LNCAP (cell line): ENCODE results near the gene MYT1.

Experiments
- TF ChIP-seq, protein P1 (sequence below): fragments of 450-650 bp; IDR thresholded peaks from 2 replicates; pipeline ENCODE4 v1.5.1; 2017; ENCODE audit warnings: mild to moderate bottlenecking

Gene MYT1

GRCh38 chr20:64228751-64229506 is 64.7 kb downstream of the MYT1 start:
- TF ChIP-seq, protein P1, sequence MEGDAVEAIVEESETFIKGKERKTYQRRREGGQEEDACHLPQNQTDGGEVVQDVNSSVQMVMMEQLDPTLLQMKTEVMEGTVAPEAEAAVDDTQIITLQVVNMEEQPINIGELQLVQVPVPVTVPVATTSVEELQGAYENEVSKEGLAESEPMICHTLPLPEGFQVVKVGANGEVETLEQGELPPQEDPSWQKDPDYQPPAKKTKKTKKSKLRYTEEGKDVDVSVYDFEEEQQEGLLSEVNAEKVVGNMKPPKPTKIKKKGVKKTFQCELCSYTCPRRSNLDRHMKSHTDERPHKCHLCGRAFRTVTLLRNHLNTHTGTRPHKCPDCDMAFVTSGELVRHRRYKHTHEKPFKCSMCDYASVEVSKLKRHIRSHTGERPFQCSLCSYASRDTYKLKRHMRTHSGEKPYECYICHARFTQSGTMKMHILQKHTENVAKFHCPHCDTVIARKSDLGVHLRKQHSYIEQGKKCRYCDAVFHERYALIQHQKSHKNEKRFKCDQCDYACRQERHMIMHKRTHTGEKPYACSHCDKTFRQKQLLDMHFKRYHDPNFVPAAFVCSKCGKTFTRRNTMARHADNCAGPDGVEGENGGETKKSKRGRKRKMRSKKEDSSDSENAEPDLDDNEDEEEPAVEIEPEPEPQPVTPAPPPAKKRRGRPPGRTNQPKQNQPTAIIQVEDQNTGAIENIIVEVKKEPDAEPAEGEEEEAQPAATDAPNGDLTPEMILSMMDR: no peak

DNA sequence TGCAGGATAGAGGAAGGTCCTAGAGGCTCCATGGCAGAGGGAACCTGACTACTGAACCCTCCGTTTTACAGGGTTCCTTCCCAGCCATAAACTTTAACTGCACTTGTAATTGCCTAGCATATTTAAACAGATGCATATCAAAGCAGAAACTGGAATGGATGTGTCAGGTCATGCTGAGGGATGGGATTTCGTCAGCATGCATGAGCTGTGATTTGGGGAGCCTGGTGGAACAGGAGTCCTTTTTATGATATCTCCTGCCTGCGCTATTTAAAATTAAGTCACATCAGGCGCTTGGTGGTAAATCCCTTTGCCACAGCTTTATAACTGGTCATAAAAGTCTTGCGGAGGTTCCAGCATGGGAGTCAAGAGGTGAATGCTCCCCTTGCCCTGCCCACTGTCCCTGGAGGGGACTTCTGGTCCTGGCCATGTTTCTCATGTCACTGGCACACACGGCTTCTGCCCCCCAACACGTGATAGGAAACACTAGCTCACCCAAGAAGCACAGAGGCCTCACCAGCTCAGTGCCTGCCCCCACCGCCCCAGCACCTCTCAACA is 65.3 kb downstream of the MYT1 start:
- TF ChIP-seq, protein P1: no peak

DNA sequence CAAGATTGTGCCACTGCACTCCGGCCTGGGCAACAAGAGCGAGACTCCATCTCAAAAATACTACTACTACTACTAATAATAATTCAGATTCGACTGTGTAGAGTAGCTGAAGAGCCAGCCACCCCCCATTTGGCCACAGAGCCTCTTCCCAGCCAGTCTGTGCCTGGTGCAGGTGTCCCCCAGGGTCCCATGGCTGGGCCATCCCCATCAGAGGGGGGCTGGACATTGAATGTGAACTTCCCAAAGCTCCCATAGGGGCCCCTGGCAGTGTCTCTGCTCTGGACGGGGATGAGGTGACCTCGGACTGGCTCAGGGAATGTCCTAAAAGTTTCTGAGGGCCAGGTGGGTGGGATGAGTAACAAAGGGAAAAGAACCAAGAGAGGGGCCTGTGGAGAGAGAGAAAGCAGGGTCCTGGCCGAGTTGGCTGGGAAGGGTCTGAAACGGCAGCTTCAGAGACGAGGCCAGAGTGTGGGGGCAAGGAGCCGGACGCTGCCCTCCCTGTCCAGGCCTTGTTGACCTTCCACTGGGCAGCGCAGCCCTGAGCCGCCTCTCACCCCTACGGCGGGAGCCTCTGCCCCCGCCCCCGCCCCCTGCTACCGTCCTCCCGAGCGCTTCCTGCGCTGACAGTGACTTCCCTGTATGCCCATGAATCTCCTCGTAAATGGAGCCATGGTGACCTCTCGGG is 66.4 kb downstream of the MYT1 start:
- TF ChIP-seq, protein P1: no peak

DNA sequence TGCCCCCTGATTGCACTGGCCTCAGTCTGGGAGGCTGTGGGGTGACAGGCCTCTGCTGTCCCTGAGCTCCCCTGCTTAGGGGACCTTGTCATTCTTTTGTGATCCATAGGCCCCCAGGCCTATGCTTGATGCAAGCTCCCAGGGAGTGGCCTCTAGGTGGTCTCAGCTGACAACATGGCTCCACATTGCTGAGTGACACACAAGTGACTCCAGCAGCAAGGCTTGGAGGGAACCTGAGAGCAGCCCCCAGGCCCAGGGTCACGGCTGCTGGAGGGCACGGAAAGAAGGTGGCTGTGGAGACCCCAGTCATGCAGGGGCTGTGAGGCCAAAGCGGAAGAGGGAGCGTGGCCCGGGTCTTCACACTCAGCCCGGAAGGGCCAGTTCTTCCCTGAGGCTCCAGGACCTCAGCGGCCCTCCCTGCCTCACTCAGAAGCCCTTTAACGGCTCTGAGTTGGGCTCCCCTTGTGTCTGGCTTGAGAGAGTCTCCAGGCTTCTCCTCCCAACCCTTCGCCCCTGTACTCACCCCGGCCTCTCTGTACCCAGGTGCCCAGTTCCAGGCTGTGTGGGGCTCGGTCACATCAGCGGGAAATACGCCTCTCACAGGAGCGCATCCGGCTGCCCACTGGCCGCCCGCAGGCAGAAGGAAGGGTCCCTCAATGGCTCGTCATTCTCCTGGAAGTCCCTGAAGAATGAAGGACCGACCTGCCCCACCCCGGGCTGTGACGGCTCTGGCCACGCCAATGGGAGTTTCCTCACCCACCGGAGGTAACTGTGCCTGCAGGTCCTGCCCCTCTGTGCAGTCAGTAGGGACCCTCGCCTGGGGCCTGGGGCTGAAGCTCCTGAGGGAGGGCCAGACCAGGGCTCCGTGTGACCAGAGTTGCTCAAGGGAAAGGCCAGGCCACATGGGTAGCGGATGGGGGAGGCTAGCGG is 67.6 kb downstream of the MYT1 start:
- TF ChIP-seq, protein P1: no peak

DNA sequence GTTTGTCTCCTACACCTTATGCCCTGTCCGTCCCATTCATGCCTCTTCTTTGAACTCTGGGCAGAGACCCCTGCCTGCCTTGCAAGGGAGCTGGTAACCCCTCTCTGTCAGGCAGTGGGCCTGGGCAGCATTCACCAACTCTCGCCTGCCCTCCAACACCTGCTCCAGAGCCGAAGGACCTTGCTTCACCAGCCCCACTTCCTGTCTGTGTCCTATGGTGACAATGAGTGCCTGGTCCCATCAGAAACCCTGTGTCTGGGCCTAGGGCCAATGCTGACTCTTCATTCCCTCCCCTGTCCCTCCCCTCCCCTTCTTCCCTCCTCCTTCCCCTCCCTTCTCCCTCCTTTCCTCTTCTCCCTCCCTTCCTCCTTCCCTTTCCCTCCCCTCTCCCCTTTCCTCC is 68.5 kb downstream of the MYT1 start:
- TF ChIP-seq, protein P1: no peak

DNA sequence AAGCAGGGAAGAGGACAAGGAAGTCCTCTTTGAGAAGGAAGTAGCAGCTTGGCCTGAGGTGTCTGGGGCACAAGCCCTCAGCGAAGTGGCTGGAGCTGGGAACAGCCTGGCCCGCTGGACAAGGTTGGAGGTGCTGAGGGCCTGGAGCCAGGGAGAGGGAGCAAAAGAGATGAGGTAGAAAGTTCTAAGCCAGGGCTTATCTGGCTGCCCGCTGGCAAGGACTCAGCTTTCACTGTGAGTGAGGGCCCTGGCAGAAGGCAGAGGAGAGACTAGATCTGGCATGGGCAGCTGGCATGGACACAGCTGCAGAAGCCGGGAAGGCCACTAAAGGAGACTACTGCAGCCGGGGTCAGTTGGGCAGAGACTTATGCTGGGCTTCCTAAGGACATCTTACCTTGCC is 69.5 kb downstream of the MYT1 start:
- TF ChIP-seq, protein P1: no peak

- TF ChIP-seq, protein P1: no peak
These were observed 70.1 kb downstream of the MYT1 start for GRCh38 chr20:64234291-64234791.
